HG03060 (cell line): ENCODE measurements around the gene NPHP4.

Source experiments
- ATAC-seq: cut with Tn5 transposase; IDR thresholded peaks from one replicate; pipeline ENCODE4 v1.9.1; 2021; ENCODE audit warnings: low read depth, moderate number of reproducible peaks; ENCODE audit not compliant: unreplicated experiment

The NPHP4 gene

GRCh38 chr1:5975133-5975880 is 16.9 kb downstream of the NPHP4 start:
- ATAC-seq: no peak

- ATAC-seq: no peak
Measured at GRCh38 chr1:5974631-5975030, 17.6 kb downstream of the NPHP4 start.

- ATAC-seq: no peak
Measured at GRCh38 chr1:5973771-5974170, 18.5 kb downstream of the NPHP4 start.

- no peak for ATAC-seq
Measured at GRCh38 chr1:5972198-5972520, 20.1 kb downstream of the NPHP4 start.

GRCh38 chr1:5971471-5972197 is 20.6 kb downstream of the NPHP4 start:
- ATAC-seq: no peak

- no peak for ATAC-seq
Measured at GRCh38 chr1:5970610-5971273, 21.5 kb downstream of the NPHP4 start.

- ATAC-seq: no peak
Measured at GRCh38 chr1:5969168-5969567, 23.1 kb downstream of the NPHP4 start.

GRCh38 chr1:5968161-5968736 is 24.0 kb downstream of the NPHP4 start:
- no peak for ATAC-seq

GRCh38 chr1:5967351-5968160 is 24.7 kb downstream of the NPHP4 start:
- ATAC-seq: no peak

- ATAC-seq: no peak
Measured at GRCh38 chr1:5966543-5967205, 25.6 kb downstream of the NPHP4 start.

- ATAC-seq: no peak
Measured at GRCh38 chr1:5965586-5966131, 26.6 kb downstream of the NPHP4 start.

- no peak for ATAC-seq
Measured at GRCh38 chr1:5962265-5963105, 29.7 kb downstream of the NPHP4 start.

- ATAC-seq: no peak
Measured at GRCh38 chr1:5961601-5962000, 30.6 kb downstream of the NPHP4 start.

- no peak for ATAC-seq
Measured at GRCh38 chr1:5960336-5960735, 31.9 kb downstream of the NPHP4 start.

- no peak for ATAC-seq
Measured at GRCh38 chr1:5959667-5960230, 32.5 kb downstream of the NPHP4 start.

GRCh38 chr1:5959087-5959486 is 33.1 kb downstream of the NPHP4 start:
- ATAC-seq: no peak

GRCh38 chr1:5956022-5956830 is 36.0 kb downstream of the NPHP4 start:
- ATAC-seq: no peak
